Smooth muscle cell (in vitro differentiated cells): Measurements from ENCODE around the gene ARID3C. TPM values are rescaled to one million over a fixed set of nuclear protein-coding genes. Genes with fewer than 3 reads are reported as not detected.

Experiments used
- DNase-seq: peaks from one replicate; lab custom pipeline; 2025; ENCODE audit not compliant: unreplicated experiment; lab: John Stamatoyannopoulos, UW
- H2AFZ ChIP-seq: fragments of 200-600 bp; sonication (generic); 2 replicates; pipeline ENCODE4 v1.6.0; 2016; ENCODE audit warnings: antibody characterized with exemption, low read depth, mild to moderate bottlenecking
- H3F3A ChIP-seq: fragments of 200-600 bp; sonication (generic); 2 replicates; pipeline ENCODE4 v1.6.0; 2017; ENCODE audit warnings: antibody characterized with exemption, low read depth
- H3K27ac ChIP-seq: fragments of 200-600 bp; sonication (generic); 2 replicates; pipeline ENCODE4 v1.5.1; 2016; ENCODE audit warnings: low read depth, mild to moderate bottlenecking
- H3K27me3 ChIP-seq: fragments of 200-600 bp; sonication (generic); 2 replicates; pipeline ENCODE4 v1.6.1; 2016; ENCODE audit warnings: low read depth, mild to moderate bottlenecking
- H3K36me3 ChIP-seq: fragments of 200-600 bp; sonication (generic); 2 replicates; pipeline ENCODE4 v1.5.1; 2016; ENCODE audit warnings: low read depth
- H3K4me1 ChIP-seq: fragments of 200-600 bp; sonication (generic); 2 replicates; pipeline ENCODE4 v1.5.1; 2016; ENCODE audit warnings: low read depth
- H3K4me2 ChIP-seq: fragments of 200-600 bp; sonication (generic); 2 replicates; pipeline ENCODE4 v1.6.0; 2016; ENCODE audit warnings: mild to moderate bottlenecking
- H3K4me3 ChIP-seq: fragments of 200-600 bp; sonication (generic); 2 replicates; pipeline ENCODE4 v1.5.1; 2016; ENCODE audit warnings: mild to moderate bottlenecking
- H3K79me2 ChIP-seq: fragments of 200-600 bp; sonication (generic); 2 replicates; pipeline ENCODE4 v1.6.0; 2016; ENCODE audit warnings: low read depth, mild to moderate bottlenecking
- H3K9ac ChIP-seq: fragments of 200-600 bp; sonication (generic); 2 replicates; pipeline ENCODE4 v1.6.0; 2016; ENCODE audit warnings: low read depth
- H3K9me3 ChIP-seq: fragments of 200-600 bp; sonication (generic); replicated peaks from 2 replicates; pipeline ENCODE4 v1.5.1; 2016; ENCODE audit warnings: low read depth
- H4K20me1 ChIP-seq: fragments of 200-600 bp; sonication (generic); 2 replicates; pipeline ENCODE4 v1.6.0; 2016; ENCODE audit warnings: low read depth
- CTCF ChIP-seq: fragments of 200-600 bp; sonication (generic); IDR thresholded peaks from 2 replicates; pipeline ENCODE4 v1.5.1; 2017; ENCODE audit warnings: borderline replicate concordance, mild to moderate bottlenecking, antibody characterized with exemption; ENCODE audit not compliant: insufficient read depth, poor library complexity, severe bottlenecking
- WGBS: methylation state at CpG from one replicate; pipeline ENCODE4 v1.1.7; 2016; ENCODE audit warnings: low lambda C conversion rate; 5-methylcytosine and 5-hydroxymethylcytosine counted together
- polyA plus RNA-seq: library from polyadenylated mRNA; unstranded; fragments of >200 nt; fragmentation: Nextera tagmentation; extraction: Ambion mirVana; gene quantifications from 2 replicates; pipeline ENCODE4 v1.2.1, GENCODE V29; 2016
- total RNA-seq: library from RNA; depleted of rRNA; stranded (reverse); fragments of >200 nt; gene quantifications from 2 replicates; pipeline ENCODE4 v1.2.3, GENCODE V29; 2014

ARID3C gene
- total and polyA plus RNA-seq, 2 experiments from 2014 or later = 0.40 TPM; not detected in 1

GRCh38 chr9:34578241-34579103 lies 50.4 kb downstream of the ARID3C start:
- Histone ChIP-seq H3F3A (peaks cover 4% of the 10 kb centered on the region), H3K27ac (peak overlapping the region; percentile 71), H3K4me1 (peaks cover 57% of the 10 kb centered on the region), H3K9me3 (no peaks in the 10 kb centered on the region), H3K4me3 (peak overlapping the region; percentile 57), H3K9ac (peak overlapping the region; percentile 71), H3K79me2 (peaks cover 28% of the 10 kb centered on the region), H3K36me3 (no peaks in the 10 kb centered on the region), H3K27me3 (peaks cover 9% of the 10 kb centered on the region), H2AFZ (peak overlapping the region; percentile 79), H3K4me2 (peak overlapping the region; percentile 99), H4K20me1 (peaks cover 3% of the 10 kb centered on the region)
- no peak for TF ChIP-seq CTCF
- no peak for DNase-seq
- WGBS = 8% methylated on average over 28 of the region's 28 CpGs

- WGBS = 0% methylated on average over 4 of the region's 62 CpGs
- Histone ChIP-seq H2AFZ (peak overlapping the region; percentile 79), H3K79me2 (peaks cover 23% of the 10 kb centered on the region), H4K20me1 (peaks cover 3% of the 10 kb centered on the region), H3K9me3 (no peaks in the 10 kb centered on the region), H3K4me1 (peaks cover 59% of the 10 kb centered on the region), H3K27me3 (peaks cover 9% of the 10 kb centered on the region), H3K9ac (peak overlapping the region; percentile 71), H3K4me3 (peak overlapping the region; percentile 57), H3K27ac (peak overlapping the region; percentile 71), H3F3A (peaks cover 4% of the 10 kb centered on the region), H3K36me3 (no peaks in the 10 kb centered on the region), H3K4me2 (peak overlapping the region; percentile 99)
- TF ChIP-seq CTCF = no peak
- no peak for DNase-seq
These were observed 51.2 kb downstream of the ARID3C start for GRCh38 chr9:34577400-34578240.

- 26% methylated on average over 14 of the region's 14 CpGs for WGBS
These were observed 52.1 kb downstream of the ARID3C start for GRCh38 chr9:34576597-34577399.

More at GRCh38 chr9:34576597-34577399, 52.1 kb downstream of the ARID3C start:
- Histone ChIP-seq H3K27me3 (peaks cover 9% of the 10 kb centered on the region), H3K9ac (no peak overlapping the region), H2AFZ (no peak overlapping the region), H3K9me3 (no peaks in the 10 kb centered on the region), H3K4me1 (peaks cover 59% of the 10 kb centered on the region), H4K20me1 (peaks cover 3% of the 10 kb centered on the region), H3K36me3 (no peaks in the 10 kb centered on the region), H3F3A (peaks cover 4% of the 10 kb centered on the region), H3K4me2 (peak overlapping the region; percentile 99), H3K27ac (peak overlapping the region; percentile 31), H3K4me3 (peak overlapping the region; percentile 57), H3K79me2 (peaks cover 21% of the 10 kb centered on the region)
- no peak for DNase-seq
- TF ChIP-seq CTCF = no peak
